ENCODE measurements around the gene TPCN1.

Gene TPCN1

DNA sequence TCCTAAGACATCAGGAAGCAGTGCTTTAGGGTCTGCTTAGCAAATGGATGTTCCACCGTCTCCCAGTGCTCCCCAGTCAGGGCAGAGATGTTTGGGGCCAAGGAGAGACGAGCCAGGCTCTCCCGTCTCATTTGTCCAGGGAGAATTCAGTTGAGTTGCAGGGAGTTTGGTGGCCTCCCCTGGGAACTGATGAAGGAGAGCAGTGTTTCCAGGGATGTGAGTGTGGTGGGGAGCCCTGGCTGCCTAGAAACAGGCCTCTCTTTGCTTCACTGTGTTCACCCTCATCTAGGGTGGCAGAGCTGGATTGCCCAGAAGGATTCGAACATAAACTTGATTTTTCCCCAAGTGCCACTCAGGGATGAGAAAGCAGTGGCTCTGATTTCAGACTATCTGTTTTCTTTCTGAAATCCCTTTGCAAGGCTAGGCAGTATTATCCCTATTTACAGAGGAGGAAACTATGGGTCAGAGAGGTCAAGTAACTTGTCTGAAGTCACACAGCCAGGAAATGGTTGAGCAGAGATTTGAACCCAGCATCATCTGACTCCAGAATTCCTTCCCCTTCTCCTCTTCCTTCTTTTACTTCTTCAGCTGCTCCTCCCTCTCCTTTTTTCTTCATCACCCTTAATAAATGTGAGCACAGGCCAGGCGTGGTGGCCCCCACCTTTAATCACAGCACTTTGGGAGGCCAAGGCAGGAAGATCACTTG, 6.6 kb downstream of the TPCN1 start:
- peaks cover 33% of the 10 kb centered on the region for H3F3A ChIP-seq (ENCODE audit: insufficient read depth)
- TF ChIP-seq CTCF (IDR thresholded peaks at IDR 0.05; ENCODE audit: insufficient read depth, low read length, poor library complexity, severe bottlenecking) (no peak), EZH2phosphoT487 (conservative IDR thresholded peaks at IDR 0.05; ENCODE audit: low read length) (no peak)
- H3K36me3 ChIP-seq (ENCODE audit: low read length), result peaks cover 11% of the 10 kb centered on the region
- no peaks in the 10 kb centered on the region for H3K27me3 ChIP-seq (ENCODE audit: low read length)
- no peak overlapping the region for H3K4me2 ChIP-seq (ENCODE audit: low read depth, low read length, poor library complexity, severe bottlenecking)
- no peak overlapping the region for H2AFZ ChIP-seq (ENCODE audit: low read depth, low read length, severe bottlenecking)
- peaks cover 13% of the 10 kb centered on the region for H3K79me2 ChIP-seq (ENCODE audit: insufficient read depth, low read length)
- no peak overlapping the region for H3K9ac ChIP-seq (ENCODE audit: low read length)
- H3K9me3 ChIP-seq (ENCODE audit: insufficient read depth, low read length), result no peaks in the 10 kb centered on the region
- no peak overlapping the region for H3K4me3 ChIP-seq (ENCODE audit: insufficient read depth, low read length, poor library complexity, severe bottlenecking)
- no peaks in the 10 kb centered on the region for H4K20me1 ChIP-seq (ENCODE audit: low read depth, low read length)
- no peaks in the 10 kb centered on the region for H3K9me2 ChIP-seq (replicated peaks; ENCODE audit: insufficient read depth, low read length)
- H3K27ac ChIP-seq (ENCODE audit: low read depth, low read length), result peak overlapping the region; percentile 19; the same call in 1 of the 2 replicates

- no peak overlapping the region for H2AFZ ChIP-seq (ENCODE audit: low read depth, low read length, severe bottlenecking)
- H3F3A ChIP-seq (ENCODE audit: insufficient read depth), result peaks cover 29% of the 10 kb centered on the region
- no peak overlapping the region for H3K4me3 ChIP-seq (ENCODE audit: insufficient read depth, low read length, poor library complexity, severe bottlenecking)
- no peaks in the 10 kb centered on the region for H3K9me3 ChIP-seq (ENCODE audit: insufficient read depth, low read length)
- no peaks in the 10 kb centered on the region for H4K20me1 ChIP-seq (ENCODE audit: low read depth, low read length)
- H3K36me3 ChIP-seq (ENCODE audit: low read length), result peaks cover 11% of the 10 kb centered on the region
- H3K9ac ChIP-seq (ENCODE audit: low read length), result peak overlapping the region; percentile 29; the same call in 1 of the 2 replicates
- peaks cover 9% of the 10 kb centered on the region; the same call in 1 of the 2 replicates for H3K79me2 ChIP-seq (ENCODE audit: insufficient read depth, low read length)
- TF ChIP-seq CTCF (IDR thresholded peaks at IDR 0.05; ENCODE audit: insufficient read depth, low read length, poor library complexity, severe bottlenecking) (no peak), EZH2phosphoT487 (conservative IDR thresholded peaks at IDR 0.05; ENCODE audit: low read length) (no peak)
- H3K27me3 ChIP-seq (ENCODE audit: low read length), result no peaks in the 10 kb centered on the region
- H3K4me2 ChIP-seq (ENCODE audit: low read depth, low read length, poor library complexity, severe bottlenecking), result peak overlapping the region; percentile 41
- H3K9me2 ChIP-seq (replicated peaks; ENCODE audit: insufficient read depth, low read length), result no peaks in the 10 kb centered on the region
- peak overlapping the region; percentile 88 for H3K27ac ChIP-seq (ENCODE audit: low read depth, low read length)
Measured at GRCh38 chr12:113228394-113229028, 7.2 kb downstream of the TPCN1 start.

- Histone ChIP-seq H4K20me1 (ENCODE audit: low read depth, low read length) (no peaks in the 10 kb centered on the region), H3K4me3 (ENCODE audit: insufficient read depth, low read length, poor library complexity, severe bottlenecking) (no peak overlapping the region), H3K36me3 (ENCODE audit: low read length) (peaks cover 14% of the 10 kb centered on the region), H3K27me3 (ENCODE audit: low read length) (no peaks in the 10 kb centered on the region), H3K9me3 (ENCODE audit: insufficient read depth, low read length) (no peaks in the 10 kb centered on the region), H3K9me2 (replicated peaks; ENCODE audit: insufficient read depth, low read length) (no peaks in the 10 kb centered on the region), H3K79me2 (ENCODE audit: insufficient read depth, low read length) (peaks cover 5% of the 10 kb centered on the region; the same call in 1 of the 2 replicates), H3F3A (ENCODE audit: insufficient read depth) (peaks cover 18% of the 10 kb centered on the region), H3K27ac (ENCODE audit: low read depth, low read length) (peak overlapping the region; percentile 88), H2AFZ (ENCODE audit: low read depth, low read length, severe bottlenecking) (no peak overlapping the region), H3K9ac (ENCODE audit: low read length) (peak overlapping the region; percentile 29), H3K4me2 (ENCODE audit: low read depth, low read length, poor library complexity, severe bottlenecking) (peak overlapping the region; percentile 41)
- TF ChIP-seq CTCF (IDR thresholded peaks at IDR 0.05; ENCODE audit: insufficient read depth, low read length, poor library complexity, severe bottlenecking) (no peak), EZH2phosphoT487 (conservative IDR thresholded peaks at IDR 0.05; ENCODE audit: low read length) (no peak)
Measured at GRCh38 chr12:113230315-113231234, 9.3 kb downstream of the TPCN1 start.
